ENCODE measurements around the gene ANGPTL4.
A peak's percentile ranks its signal among the peaks of the same experiment; 100 is the strongest.
"Not testable (repeated sequence)": the region's sequence is repeated elsewhere in the genome, so short reads cannot be mapped to it uniquely, and the experiment has no call there.

ANGPTL4 gene

GRCh38 chr19:8366121-8366581, 2.2 kb downstream of the ANGPTL4 start:
- no peak for DNase-seq

- DNase-seq: no peak
These were observed 3.0 kb downstream of the ANGPTL4 start for GRCh38 chr19:8366961-8367326.

DNA sequence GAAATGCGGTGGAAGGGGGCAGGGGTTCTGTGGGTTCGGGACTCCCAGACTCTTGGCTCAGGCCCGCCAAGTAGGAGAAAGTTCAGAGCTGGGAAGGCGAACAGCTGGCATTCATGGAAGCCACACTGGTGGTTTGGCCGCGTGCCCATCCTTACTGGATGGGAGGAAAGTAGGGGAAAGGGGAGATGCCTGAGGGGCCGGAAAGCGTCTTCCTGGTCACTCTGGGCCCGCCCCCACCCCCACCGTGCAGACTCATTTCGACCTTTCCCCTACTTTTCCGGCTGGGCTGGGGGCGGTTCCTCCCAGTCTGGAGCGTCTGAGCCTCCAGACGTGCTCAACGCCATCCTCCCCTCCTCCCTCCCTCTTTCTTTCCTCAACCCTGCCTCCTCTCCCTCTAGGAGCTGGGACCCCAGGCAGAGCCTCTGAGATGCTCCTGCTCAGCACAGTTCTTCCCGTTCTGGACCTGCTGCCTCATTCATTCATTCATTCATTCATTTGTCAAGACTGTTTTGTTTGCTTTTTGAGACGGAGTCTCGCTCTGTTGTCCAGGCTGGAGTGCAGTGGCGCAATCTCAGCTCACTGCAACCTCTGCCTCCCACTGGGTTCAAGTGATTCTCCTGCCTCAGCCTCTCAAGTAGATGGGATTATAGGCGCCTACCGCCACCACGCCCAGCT, 3.5 kb downstream of the ANGPTL4 start:
- peak; percentile 48 for DNase-seq

- DNase-seq: no peak
These were observed 6.4 kb downstream of the ANGPTL4 start for GRCh38 chr19:8370176-8371010.

- no peak for DNase-seq
These were observed 7.3 kb downstream of the ANGPTL4 start for GRCh38 chr19:8371011-8371804.

DNA sequence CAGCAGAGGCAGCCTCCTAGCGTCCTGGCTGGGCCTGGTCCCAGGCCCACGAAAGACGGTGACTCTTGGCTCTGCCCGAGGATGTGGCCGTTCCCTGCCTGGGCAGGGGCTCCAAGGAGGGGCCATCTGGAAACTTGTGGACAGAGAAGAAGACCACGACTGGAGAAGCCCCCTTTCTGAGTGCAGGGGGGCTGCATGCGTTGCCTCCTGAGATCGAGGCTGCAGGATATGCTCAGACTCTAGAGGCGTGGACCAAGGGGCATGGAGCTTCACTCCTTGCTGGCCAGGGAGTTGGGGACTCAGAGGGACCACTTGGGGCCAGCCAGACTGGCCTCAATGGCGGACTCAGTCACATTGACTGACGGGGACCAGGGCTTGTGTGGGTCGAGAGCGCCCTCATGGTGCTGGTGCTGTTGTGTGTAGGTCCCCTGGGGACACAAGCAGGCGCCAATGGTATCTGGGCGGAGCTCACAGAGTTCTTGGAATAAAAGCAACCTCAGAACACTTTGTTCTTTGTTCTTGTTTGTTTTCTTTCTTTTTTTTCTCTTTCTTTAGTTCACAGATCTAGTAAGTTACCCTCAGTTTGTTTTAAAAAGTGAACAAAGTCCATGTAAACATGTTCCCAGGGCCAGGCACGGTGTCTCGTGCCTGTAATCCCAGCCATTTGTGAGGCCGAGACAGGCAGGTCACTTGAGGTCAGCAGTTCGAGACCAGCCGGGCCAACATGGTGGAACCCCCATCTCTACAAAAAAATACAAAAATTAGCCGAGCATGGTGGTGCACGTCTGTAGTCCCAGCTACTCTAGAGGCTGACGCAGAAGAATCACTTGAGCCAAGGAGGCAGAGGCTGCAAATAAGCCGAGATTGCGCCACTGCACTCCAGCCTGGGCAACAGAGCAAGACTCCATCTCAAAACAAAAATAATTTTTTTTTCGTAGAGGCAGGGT, 10.2 kb downstream of the ANGPTL4 start:
- no peak for DNase-seq

GRCh38 chr19:8375766-8376165, 11.8 kb downstream of the ANGPTL4 start:
- not testable (repeated sequence) for DNase-seq

GRCh38 chr19:8376373-8376974, 12.5 kb downstream of the ANGPTL4 start:
- not testable (repeated sequence) for DNase-seq

DNA sequence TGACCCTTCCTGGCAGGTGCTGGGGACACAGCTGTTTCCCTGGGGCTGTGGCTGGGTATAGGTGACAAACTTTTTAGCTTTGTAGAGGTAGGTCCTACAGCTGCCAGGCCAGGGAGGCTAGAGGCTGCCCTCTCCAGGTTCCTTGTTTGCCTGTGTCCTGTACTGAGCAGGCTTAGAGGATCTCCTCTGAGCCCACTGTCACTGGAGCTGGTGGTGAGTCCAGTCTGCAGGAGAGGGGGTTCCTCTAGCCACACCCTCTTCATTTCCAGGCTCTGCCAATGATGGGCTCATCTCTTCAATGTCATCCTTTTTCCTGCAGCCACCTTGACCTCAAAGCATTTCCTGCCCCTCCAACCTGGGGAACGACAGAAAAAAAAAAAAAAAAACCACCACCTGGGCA, 13.6 kb downstream of the ANGPTL4 start:
- DNase-seq: no peak

DNA sequence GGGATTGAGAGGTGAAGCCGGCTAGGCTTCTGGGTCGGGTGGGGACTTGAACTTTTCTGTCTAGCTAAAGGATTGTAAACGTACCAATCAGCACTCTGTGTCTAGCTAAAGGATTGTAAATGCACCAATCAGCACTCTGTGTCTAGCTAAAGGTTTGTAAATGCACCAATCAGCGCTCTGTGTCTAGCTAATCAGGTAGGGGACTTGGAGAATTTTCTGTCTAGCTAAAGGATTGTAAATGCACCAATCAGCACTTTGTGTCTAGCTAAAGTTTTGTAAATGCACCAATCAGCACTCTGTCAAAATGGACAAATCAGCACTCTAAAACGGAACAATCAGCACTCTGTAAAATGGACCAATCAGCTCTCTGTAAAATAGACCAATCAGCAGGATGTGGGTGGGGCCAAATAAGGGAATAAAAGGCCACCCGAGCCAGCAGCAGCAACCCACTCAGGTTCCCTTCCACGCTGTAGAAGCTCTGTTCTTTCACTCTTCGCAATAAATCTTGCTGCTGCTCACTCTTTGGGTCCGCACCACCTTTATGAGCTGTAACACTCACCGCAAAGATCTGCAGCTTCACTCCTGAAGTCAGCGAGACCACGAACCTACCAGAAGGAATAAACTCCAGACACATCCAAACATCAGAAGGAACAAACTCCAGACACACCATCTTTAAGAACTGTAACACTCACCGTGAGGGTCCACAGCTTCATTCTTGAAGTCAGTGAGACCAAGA, 15.4 kb downstream of the ANGPTL4 start:
- DNase-seq: not testable (repeated sequence)

DNA sequence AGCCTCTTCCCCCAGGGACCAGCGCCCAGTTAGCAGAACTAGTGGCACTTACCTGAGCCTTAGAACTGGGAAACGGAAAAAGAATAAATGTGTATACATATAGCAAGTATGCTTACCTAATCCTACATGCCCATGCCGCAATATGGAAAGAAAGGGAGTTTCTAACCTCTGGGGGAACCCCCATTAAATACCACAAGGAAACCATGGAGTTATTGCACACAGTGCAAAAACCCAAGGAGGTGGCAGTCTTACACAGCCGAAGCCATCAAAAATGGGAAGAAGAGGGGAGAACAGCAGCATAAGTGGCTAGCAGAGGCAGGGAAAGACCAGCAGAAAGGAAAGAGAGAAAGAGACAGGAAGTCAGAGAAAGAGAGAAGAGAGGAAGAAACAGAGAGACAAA, 20.6 kb downstream of the ANGPTL4 start:
- DNase-seq: not testable (repeated sequence)

- DNase-seq: not testable (repeated sequence)
These were observed 21.1 kb downstream of the ANGPTL4 start for GRCh38 chr19:8385103-8385502.

DNA sequence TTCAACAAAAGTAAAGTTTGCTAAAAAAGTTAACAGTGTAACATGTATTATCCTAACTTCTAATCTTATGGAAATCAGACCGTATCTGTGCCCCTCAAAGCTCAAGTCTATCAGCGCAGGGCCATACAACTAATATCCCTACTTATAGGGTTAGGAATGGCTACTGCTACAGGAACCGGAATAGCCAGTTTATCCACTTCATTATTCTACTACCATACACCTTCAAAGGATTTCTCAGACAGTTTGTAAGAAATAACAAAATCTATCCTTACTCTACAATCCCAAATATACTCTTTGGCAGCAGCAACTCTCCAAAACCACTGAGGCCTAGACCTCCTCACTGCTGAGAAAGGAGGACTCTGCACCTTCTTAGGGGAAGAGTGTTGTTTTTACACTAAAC, 21.6 kb downstream of the ANGPTL4 start:
- not testable (repeated sequence) for DNase-seq

DNA sequence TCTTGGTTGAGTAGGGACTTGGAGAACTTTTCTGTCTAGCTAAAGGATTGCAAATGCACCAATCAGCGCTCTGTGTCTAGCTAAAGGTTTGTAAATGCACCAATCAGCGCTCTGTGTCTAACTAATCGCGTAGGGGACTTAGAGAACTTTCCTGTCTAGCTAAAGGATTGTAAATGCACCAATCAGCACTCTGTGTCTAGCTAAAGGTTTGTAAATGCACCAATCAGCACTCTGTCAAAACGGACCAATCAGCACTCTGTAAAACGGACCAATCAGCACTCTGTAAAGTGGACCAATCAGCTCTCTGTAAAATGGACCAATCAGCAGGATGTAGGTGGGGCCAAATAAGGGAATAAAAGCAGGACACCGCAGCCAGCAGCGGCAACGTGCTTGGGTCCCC, 22.5 kb downstream of the ANGPTL4 start:
- not testable (repeated sequence) for DNase-seq

- no peak for DNase-seq
These were observed 23.0 kb downstream of the ANGPTL4 start for GRCh38 chr19:8386990-8387389.

- no peak for DNase-seq
These were observed 24.0 kb downstream of the ANGPTL4 start for GRCh38 chr19:8387688-8388611.

- DNase-seq: no peak
These were observed 24.6 kb downstream of the ANGPTL4 start for GRCh38 chr19:8388612-8388958.

- DNase-seq: peak; percentile 100
These were observed 26.1 kb downstream of the ANGPTL4 start, which contains the start of gene RAB11B for GRCh38 chr19:8389891-8390616. Gene RAB11B, plus strand, starts transcription at chr19:8390360. Its CDS starts 57 bp downstream, at chr19:8390417.

- DNase-seq: peak; percentile 81
These were observed 26.6 kb downstream of the ANGPTL4 start for GRCh38 chr19:8390617-8390981.

All from retina (tissue), 1 donor.